ENCODE measurements around the gene ALDH4A1.

Gene ALDH4A1

DNA sequence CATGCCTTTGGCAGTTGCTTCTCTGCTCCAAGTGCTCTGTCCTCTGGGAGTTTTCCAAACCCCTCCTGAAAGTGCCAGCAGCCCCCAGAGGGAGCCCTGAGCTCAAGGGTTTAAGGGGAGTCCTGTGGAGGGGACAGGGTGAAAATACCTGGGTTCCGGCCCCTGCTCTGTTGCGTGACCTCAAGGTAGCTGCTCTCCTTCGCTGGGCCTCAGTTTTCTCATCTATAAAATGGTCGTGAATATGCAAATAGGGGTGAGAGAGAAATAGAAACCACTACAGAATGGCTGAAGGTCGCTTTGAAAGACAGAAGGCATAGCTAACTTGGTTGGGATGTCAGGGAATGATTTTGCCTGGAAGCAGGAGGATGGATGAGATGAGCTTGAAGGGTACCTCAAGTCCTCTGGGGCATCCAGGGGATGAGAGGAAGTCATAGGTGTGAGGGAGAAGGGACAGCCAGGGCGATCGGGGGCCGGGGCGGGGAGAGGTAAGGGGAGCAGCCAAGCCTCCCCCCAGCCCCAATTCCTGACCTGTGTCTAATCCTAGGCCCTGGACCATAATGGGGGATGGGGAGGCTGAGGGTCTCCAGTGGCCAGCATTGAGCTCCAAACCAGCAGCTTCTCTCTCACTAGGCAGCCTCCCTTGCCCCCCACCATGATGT, 41.7 kb upstream of the ALDH4A1 start:
- TF ChIP-seq, protein P1, sequence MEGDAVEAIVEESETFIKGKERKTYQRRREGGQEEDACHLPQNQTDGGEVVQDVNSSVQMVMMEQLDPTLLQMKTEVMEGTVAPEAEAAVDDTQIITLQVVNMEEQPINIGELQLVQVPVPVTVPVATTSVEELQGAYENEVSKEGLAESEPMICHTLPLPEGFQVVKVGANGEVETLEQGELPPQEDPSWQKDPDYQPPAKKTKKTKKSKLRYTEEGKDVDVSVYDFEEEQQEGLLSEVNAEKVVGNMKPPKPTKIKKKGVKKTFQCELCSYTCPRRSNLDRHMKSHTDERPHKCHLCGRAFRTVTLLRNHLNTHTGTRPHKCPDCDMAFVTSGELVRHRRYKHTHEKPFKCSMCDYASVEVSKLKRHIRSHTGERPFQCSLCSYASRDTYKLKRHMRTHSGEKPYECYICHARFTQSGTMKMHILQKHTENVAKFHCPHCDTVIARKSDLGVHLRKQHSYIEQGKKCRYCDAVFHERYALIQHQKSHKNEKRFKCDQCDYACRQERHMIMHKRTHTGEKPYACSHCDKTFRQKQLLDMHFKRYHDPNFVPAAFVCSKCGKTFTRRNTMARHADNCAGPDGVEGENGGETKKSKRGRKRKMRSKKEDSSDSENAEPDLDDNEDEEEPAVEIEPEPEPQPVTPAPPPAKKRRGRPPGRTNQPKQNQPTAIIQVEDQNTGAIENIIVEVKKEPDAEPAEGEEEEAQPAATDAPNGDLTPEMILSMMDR (IDR thresholded peaks at IDR 0.05; ENCODE audit: low read depth, low read length, missing control alignments), result no peak
- H3K4me3 ChIP-seq (ENCODE audit: low read depth, low read length), result no peak overlapping the region
- in situ Hi-C loops (cut with HindIII; ENCODE audit: low sequenced_read_pairs), result no loop called here
- DNase-seq (ENCODE audit: low read depth), result no peak

DNA sequence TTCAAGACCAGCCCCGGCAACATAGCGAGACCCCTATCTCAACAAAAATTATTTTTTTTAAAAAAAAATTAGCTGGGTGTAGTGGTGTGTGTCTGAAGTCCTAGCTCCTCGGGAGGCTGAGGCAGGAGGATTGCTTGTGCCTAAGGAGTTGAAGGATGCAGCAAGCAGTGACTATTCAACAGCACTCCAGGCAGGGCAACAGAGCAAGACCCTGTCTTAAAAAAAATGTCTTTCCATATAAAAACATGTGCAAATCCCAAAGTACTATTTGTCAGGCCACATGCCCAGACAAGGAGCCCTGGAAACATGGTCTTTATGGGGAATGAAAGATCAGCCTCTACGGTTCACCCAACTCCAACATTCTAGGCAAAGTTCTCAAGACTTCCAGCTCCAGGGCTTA, 40.8 kb upstream of the ALDH4A1 start:
- in situ Hi-C loops (cut with HindIII; ENCODE audit: low sequenced_read_pairs), result no loop called here
- TF ChIP-seq, protein P1 (IDR thresholded peaks at IDR 0.05; ENCODE audit: low read depth, low read length, missing control alignments), result no peak
- DNase-seq (ENCODE audit: low read depth), result no peak
- no peak overlapping the region for H3K4me3 ChIP-seq (ENCODE audit: low read depth, low read length)

DNA sequence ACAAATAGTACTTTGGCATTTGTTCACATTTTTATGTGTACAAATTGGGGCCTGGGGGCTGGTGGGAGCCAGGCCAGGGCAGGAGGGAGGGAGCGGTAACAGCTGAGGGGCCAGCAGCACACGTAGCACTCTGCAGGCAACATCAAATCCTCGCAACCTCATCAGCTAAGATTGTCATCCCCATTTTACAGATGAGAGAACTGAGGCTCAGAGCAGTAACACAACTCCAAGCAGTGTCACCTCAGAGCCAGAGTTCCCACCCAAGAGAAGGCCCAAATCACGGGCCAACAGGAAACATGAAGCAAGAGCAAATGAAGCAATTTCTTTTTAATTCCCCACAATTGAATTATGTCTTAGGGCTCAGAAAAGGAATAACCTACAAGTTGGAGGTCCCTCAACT, 40.0 kb upstream of the ALDH4A1 start:
- in situ Hi-C loops (cut with HindIII; ENCODE audit: low sequenced_read_pairs), result no loop called here
- H3K4me3 ChIP-seq (ENCODE audit: low read depth, low read length), result no peak overlapping the region
- no peak for DNase-seq (ENCODE audit: low read depth)
- TF ChIP-seq, protein P1 (IDR thresholded peaks at IDR 0.05; ENCODE audit: low read depth, low read length, missing control alignments), result no peak

DNA sequence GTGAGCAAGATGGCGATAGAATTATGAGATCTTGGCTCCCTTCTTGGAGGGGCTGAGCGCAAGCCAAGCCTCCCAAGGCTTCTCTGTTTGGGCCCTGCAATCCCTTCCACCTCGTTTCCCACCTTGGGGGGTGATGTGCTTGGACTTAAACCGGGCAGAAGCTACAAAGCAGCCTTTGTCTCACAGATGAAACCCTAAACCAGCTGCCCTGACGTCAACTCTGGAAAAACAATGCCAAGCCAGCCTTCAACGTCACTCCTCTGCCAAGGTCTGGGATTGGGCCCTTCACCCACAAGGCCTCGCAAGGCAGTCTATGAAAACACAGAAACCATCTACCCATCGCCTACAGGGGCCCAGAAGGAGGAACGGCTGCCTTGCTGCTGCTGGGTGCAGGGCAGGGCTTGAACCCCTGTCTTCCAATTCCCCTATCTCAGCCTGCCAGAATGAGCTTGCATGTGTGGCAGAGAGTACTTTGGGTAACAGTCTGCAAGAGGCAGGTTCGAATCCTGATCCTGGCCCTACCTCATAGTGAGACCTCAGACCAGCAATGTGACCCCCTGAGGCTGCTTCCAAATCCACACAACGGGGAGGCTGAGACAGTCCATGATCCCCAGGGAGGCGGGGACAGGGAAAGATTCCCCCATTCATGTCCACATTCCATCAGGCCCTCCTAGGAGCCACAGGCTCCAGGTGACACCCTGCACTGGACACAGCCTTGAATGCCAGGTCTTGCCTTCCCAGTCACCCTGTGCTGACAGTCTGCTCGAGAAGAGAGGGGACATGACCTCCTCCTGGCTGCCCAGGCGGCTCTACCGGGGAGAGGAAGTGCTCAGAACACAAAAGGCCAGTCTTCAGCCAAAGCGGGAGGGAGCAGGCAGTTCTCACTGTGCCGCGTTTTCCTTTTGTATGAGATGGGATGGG, 39.1 kb upstream of the ALDH4A1 start:
- peak; percentile 97 for DNase-seq (ENCODE audit: low read depth)
- TF ChIP-seq, protein P1 (IDR thresholded peaks at IDR 0.05; ENCODE audit: low read depth, low read length, missing control alignments), result peak; percentile 2
- no peak overlapping the region for H3K4me3 ChIP-seq (ENCODE audit: low read depth, low read length)
- in situ Hi-C loops (cut with HindIII; ENCODE audit: low sequenced_read_pairs), result no loop called here

DNA sequence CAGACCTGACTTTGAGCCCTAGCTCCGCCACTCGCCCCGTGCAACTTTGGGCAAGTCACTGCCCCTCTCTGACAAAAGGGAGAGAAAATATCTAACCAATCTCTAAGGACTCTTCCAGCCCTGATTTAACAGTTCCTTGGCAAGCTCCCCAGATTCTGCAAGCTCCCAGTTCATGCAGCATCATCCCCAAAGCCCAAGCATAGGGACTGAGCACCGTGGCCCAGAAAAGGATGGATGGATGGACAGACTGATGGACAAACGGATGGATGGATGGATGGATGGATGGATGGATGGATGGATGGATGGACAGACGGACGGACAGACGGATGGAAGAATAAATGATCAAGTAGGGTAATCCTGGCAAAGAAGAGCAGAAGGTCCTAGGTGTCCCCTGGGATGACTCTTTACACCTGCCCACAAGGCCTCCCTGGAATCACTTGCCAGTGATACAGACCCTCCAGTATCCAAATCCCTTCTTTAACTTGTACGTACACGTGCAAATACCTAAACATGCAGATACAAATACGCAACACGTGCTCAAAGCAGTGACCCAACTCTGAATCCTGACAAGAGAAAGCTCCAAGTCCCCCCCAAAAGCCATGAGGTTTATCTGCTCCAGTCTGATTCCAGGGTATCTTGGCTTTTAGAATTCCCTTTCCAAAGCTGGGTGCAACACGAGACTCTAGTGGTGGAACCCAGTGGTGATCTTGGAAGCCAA, 38.1 kb upstream of the ALDH4A1 start:
- TF ChIP-seq, protein P1 (IDR thresholded peaks at IDR 0.05; ENCODE audit: low read depth, low read length, missing control alignments), result no peak
- no peak for DNase-seq (ENCODE audit: low read depth)
- in situ Hi-C loops (cut with HindIII; ENCODE audit: low sequenced_read_pairs), result no loop called here
- no peak overlapping the region for H3K4me3 ChIP-seq (ENCODE audit: low read depth, low read length)

Measured in astrocyte of the cerebellum (primary cell).